Measurements from ENCODE around the gene CELF6.
A peak's percentile ranks its signal among the peaks of the same experiment; 100 is the strongest.

The CELF6 gene

DNA sequence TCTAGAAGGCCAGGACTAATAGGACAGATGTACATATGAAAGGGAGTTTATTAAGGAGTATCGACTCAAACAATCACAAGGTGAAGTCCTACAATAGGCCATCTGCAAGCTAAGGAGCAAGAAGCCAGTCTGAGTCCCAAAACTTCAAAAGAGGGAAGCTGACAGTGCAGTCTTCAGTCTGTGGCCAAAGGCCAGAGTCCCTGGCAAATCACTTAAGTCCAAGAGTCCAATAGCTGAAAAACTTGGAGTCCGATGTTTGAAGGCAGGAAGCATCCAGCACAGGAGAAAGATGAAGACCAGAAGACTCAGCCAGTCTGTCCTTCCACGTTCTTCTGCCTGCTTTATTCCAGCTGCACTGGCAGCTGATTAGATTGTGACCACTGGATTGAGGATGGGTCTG is 11.1 kb upstream of the CELF6 start:
- no peak for DNase-seq (ENCODE audit: low read depth)
- H3K4me3 ChIP-seq (ENCODE audit: control insufficient read depth, low read depth, low read length): no peak overlapping the region
- TF ChIP-seq CTCF (conservative IDR thresholded peaks at IDR 0.05; ENCODE audit: control insufficient read depth, insufficient read depth, low read depth, low read length): no peak

- no peak for TF ChIP-seq CTCF (conservative IDR thresholded peaks at IDR 0.05; ENCODE audit: control insufficient read depth, insufficient read depth, low read depth, low read length)
- H3K4me3 ChIP-seq (ENCODE audit: control insufficient read depth, low read depth, low read length): no peak overlapping the region
- no peak for DNase-seq (ENCODE audit: low read depth)
These were observed 3.8 kb upstream of the CELF6 start for GRCh38 chr15:72323752-72324151.

- no peak overlapping the region for H3K4me3 ChIP-seq (ENCODE audit: control insufficient read depth, low read depth, low read length)
- peak; percentile 42 for DNase-seq (ENCODE audit: low read depth)
- no peak for TF ChIP-seq CTCF (conservative IDR thresholded peaks at IDR 0.05; ENCODE audit: control insufficient read depth, insufficient read depth, low read depth, low read length)
These were observed 485 bp downstream of the CELF6 start for GRCh38 chr15:72319360-72319984.

GRCh38 chr15:72318408-72318942 is 1.5 kb downstream of the CELF6 start:
- TF ChIP-seq CTCF (conservative IDR thresholded peaks at IDR 0.05; ENCODE audit: control insufficient read depth, insufficient read depth, low read depth, low read length): no peak
- DNase-seq (ENCODE audit: low read depth): no peak
- no peak overlapping the region for H3K4me3 ChIP-seq (ENCODE audit: control insufficient read depth, low read depth, low read length)

- H3K4me3 ChIP-seq (ENCODE audit: control insufficient read depth, low read depth, low read length): no peak overlapping the region
- DNase-seq (ENCODE audit: low read depth): peak; percentile 5
- TF ChIP-seq CTCF (conservative IDR thresholded peaks at IDR 0.05; ENCODE audit: control insufficient read depth, insufficient read depth, low read depth, low read length): no peak
These were observed 4.1 kb downstream of the CELF6 start for GRCh38 chr15:72315706-72316370.

GRCh38 chr15:72313881-72314280 is 6.1 kb downstream of the CELF6 start:
- DNase-seq (ENCODE audit: low read depth): no peak
- no peak for TF ChIP-seq CTCF (conservative IDR thresholded peaks at IDR 0.05; ENCODE audit: control insufficient read depth, insufficient read depth, low read depth, low read length)
- H3K4me3 ChIP-seq (ENCODE audit: control insufficient read depth, low read depth, low read length): no peak overlapping the region
